HG02870 (cell line): ENCODE data around the gene SNED1.

ENCODE experiments used
- ATAC-seq: cut with Tn5 transposase; IDR thresholded peaks from one replicate; pipeline ENCODE4 v1.9.1; 2021; ENCODE audit warnings: mild to moderate bottlenecking, moderate library complexity; ENCODE audit not compliant: unreplicated experiment

Gene SNED1

GRCh38 chr2:241066171-241066892 is 67.9 kb downstream of the SNED1 start:
- no peak for ATAC-seq

- no peak for ATAC-seq
These were observed 68.5 kb downstream of the SNED1 start for GRCh38 chr2:241066893-241067341.

- ATAC-seq: no peak
These were observed 69.2 kb downstream of the SNED1 start for GRCh38 chr2:241067501-241068135.

GRCh38 chr2:241068136-241068941 is 69.9 kb downstream of the SNED1 start:
- no peak for ATAC-seq

GRCh38 chr2:241068942-241069810 is 70.8 kb downstream of the SNED1 start:
- no peak for ATAC-seq

- ATAC-seq: no peak
These were observed 71.4 kb downstream of the SNED1 start for GRCh38 chr2:241069821-241070281.

- no peak for ATAC-seq
These were observed 71.9 kb downstream of the SNED1 start for GRCh38 chr2:241070361-241070760.

GRCh38 chr2:241070811-241071676 is 72.6 kb downstream of the SNED1 start:
- ATAC-seq: no peak

GRCh38 chr2:241071677-241072111 is 73.3 kb downstream of the SNED1 start:
- ATAC-seq: no peak

- ATAC-seq: no peak
These were observed 73.7 kb downstream of the SNED1 start for GRCh38 chr2:241072151-241072550.

GRCh38 chr2:241072553-241073165 is 74.2 kb downstream of the SNED1 start:
- ATAC-seq: no peak

GRCh38 chr2:241073166-241074064 is 75.0 kb downstream of the SNED1 start:
- ATAC-seq: no peak

- ATAC-seq: no peak
These were observed 75.8 kb downstream of the SNED1 start for GRCh38 chr2:241074065-241074818.

- no peak for ATAC-seq
These were observed 76.6 kb downstream of the SNED1 start for GRCh38 chr2:241074901-241075540.

- no peak for ATAC-seq
These were observed 82.2 kb downstream of the SNED1 start for GRCh38 chr2:241080405-241081189.

- ATAC-seq: no peak
These were observed 82.8 kb downstream of the SNED1 start for GRCh38 chr2:241081190-241081642.
